SK-N-MC (cell line): ENCODE results near the gene RTL10.

Experiments used
- EZH2 ChIP-seq: fragments of 200-600 bp; sonication (generic); IDR thresholded peaks from one replicate; pipeline ENCODE4 v1.6.1; 2017; ENCODE audit warnings: antibody characterized with exemption
- POLR2AphosphoS5 ChIP-seq: IDR thresholded peaks from 2 replicates; pipeline ENCODE4 v1.6.1; 2012; ENCODE audit warnings: mild to moderate bottlenecking, low read depth, low read length, borderline replicate concordance

GRCh38 chr22:19820880-19821522 lies 33.7 kb downstream of the RTL10 start:
- TF ChIP-seq EZH2 = no peak
- TF ChIP-seq POLR2AphosphoS5 = no peak
